IPS DF 19.7 (cell line): ENCODE results near the gene ACER2.

Experiments used
- DNase-seq: peaks from one replicate; pipeline ENCODE4 v3.0.0-alpha.2; 2013; ENCODE audit warnings: low read depth, low spot score

ACER2 gene

DNA sequence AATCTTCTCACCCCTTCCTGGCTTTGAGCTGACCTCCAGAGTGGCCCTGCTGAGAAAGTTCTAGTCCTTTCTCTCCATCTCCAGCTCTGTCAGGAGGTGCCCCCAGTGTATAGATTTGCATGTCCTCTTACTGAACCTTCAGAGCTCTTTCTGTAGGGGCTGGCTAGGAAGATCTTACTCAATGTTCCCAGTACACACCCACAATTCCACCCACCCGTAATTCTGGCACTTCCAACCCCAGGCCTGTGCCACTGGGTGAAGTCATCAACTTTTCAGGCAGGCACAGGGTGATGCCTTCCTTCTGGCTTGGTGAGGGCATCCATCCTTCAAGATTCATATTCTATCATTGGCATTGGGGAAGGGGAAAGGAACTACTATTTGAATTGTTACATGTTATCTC, 75.9 kb downstream of the ACER2 start:
- no peak for DNase-seq

DNA sequence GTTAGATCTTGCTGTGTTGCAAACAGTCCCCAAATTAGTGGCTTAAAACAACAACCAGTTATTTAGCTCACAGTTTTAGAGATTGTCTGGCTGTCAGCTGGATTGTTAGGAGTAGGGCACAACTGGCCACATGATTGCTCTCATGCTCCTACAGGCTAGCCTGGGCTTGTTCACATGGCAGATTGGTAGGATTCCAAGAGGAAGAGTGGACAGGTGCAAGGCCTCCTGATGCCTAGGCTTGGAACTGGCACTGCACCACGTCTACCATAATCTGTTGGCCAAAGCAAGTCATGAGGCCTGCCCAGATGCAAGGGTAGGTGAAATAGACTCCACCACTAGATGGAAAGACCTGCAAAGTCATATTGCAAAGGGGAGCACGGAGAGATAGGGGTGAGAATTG, 76.4 kb downstream of the ACER2 start:
- DNase-seq, result no peak

DNA sequence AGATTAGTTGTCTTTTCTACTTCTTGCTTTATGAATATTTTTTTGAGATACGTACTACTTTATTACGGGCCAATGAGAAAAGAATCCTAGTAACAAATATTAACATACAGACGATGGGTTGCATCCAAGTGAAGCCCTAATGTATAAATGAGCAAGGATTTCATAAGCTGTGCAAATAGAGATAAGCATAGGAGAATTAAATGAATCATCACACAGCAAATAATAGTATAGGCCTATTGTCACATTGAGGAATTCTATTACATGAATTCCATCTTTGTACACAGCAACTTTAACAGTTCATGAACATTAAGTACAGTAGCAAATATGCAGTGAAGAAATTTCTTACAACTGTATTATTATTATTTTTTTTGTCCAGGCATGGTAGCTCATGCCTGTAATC, 78.0 kb downstream of the ACER2 start:
- no peak for DNase-seq

DNA sequence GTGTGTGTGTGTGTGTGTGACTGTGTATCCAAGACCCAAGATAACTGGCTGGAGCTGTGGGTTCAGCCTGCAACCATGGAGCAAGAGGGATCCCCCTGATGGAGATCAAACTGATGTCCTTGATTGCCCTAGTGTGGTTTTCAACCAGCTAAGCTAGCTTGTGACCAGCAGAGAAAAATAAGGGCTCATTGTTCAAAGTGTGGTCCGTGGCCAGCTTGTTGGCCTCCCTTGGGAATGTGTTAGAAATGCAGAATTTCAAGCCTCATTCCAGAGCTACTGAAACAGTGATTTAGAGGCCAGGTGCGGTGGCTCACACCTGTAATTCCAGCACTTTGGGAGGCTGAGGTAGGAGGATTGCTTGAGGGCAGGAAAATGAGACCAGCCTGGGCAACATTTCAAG, 79.9 kb downstream of the ACER2 start:
- DNase-seq, result no peak

DNA sequence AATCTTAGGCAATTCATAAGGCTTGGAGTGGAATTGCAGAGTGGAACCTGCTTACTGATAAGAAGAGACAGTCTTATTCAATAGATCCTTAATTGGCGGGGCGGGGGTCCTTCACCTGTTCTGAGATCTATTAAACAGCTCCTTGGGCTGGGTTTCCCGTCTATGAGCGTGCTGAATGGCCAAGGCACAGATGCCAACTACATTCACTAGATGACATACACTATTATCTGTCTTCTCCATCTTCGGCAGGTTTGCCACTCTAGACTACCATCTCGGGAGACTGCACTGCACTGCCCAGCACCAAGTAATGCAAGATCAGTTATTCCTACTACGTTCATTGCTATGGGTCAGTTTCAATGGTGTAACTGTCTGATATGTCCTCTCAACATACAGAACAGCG, 81.5 kb downstream of the ACER2 start:
- DNase-seq, result no peak

DNA sequence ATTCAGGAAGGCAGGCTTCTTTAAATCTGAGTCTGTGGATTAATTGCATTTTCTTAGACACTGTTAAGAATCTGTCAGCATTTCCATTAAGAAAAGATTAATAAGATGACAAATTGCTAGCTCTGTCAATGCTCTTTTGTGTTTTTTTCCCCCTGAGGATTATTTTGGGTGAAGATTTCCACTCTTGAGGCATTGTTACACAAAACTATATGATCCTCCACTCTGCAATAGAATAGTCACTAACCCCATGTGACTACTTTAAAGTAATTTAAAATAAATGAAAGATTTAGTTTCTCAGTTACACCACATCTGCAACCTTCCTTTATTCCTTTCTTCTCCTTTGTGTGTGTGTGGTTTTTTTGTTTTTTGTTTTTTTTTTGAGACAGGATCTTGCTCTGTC, 82.0 kb downstream of the ACER2 start:
- DNase-seq, result no peak

DNA sequence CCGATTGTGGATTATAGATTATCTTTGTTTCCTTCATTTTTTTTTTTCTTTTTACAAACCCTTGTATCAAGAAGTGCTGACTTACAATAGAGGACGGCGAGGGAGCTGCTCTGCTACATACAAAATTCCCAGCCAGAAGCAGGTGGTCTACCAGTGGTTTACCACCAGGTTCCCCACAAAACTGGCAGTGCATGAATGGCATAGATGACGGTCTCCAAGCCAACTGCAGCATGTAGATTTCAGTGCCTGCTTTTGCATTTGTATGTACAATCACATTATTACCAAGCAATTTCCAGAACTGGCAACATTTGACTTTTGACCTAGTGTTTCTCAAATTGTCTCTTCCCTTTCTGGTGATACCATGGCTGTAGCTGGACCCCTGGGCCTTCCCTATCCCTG, 84.0 kb downstream of the ACER2 start:
- no peak for DNase-seq

DNA sequence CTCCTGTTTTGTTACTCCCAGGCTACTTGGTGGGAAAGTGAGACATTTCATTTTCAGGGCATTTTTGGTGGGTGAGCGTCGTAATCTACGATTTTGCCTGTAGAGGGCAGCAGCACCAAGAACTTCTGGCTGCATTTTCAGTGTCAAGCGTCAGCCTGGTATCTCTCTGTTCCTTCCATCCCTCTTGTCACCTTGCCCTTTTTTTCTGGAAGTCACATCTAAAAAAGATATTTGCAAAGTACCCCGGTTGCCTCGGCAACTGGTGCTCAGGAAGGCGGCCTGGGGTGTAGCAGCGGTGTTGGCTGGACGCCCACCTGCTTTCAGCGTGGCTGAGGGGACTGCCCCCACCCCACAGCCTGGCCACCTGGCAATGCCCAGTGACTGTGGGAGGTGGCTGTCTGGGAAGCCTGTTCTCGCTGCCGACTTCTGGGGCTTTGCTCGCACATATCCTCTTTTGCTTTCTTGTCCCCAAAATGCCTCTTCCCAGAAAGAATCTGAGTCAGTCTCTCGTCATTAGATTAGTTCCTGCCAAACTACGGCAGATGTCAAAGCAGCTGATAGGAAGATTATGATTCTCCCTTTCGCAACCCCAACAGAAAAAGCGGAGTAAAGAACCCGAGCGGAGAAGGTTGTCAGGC, 84.5 kb downstream of the ACER2 start:
- no peak for DNase-seq

DNA sequence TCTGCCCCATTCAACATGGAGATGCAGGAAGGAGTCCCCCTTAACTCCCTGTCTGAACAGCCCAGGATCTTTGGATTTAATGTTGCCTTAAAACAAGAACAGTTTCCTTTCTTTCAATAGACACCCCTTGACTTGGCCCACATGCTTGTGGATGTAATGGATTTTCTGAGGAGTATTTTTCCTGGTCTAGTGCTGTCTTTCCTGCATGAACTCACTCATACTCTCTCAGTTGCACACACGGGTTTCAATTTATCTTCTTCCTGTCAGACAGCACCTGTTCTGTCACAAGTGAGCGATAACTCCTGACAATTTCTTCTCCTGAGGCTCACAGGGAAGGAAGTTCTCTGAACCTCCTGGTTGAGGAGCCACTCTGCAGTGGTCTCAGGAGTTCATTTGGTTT, 85.1 kb downstream of the ACER2 start:
- no peak for DNase-seq

DNA sequence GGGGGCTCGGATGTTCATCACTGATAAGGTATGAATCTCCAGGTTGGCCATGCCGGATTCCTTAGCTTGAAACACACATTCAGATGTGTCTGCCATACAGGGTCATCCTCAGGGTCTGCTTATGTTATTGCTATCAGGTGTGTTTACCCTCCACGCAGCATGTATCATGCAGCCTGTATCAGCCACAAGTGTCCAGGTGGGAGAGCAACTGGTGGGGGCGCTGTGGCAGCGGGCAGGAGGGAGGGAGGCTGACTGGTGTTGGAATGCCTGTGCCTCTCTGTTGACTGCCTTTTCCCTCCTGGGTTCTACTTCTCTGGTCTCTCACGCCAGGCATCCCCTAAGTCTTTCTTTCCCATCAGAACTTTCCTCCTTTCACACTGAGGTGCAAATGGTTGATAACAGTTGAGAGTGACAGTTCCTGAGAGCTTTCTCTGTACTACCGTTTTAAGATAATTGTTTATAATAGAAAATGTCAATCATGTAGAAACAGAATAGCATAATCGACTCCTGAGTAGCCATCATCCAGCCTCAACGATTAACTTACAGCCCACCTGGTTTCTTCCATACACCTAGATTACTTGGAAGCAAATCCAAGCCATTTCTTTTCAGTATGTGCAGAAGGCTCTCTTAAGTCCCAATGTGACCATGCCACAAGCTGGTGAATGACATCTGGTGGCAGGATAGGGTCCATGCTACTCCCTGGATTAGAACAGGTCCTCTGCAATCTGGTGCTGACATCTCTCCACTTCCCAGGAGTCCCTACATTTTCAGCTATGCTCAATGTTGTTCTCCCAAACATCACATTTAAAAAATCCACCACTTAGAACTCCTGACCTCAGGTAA, 86.6 kb downstream of the ACER2 start:
- DNase-seq, result no peak

DNA sequence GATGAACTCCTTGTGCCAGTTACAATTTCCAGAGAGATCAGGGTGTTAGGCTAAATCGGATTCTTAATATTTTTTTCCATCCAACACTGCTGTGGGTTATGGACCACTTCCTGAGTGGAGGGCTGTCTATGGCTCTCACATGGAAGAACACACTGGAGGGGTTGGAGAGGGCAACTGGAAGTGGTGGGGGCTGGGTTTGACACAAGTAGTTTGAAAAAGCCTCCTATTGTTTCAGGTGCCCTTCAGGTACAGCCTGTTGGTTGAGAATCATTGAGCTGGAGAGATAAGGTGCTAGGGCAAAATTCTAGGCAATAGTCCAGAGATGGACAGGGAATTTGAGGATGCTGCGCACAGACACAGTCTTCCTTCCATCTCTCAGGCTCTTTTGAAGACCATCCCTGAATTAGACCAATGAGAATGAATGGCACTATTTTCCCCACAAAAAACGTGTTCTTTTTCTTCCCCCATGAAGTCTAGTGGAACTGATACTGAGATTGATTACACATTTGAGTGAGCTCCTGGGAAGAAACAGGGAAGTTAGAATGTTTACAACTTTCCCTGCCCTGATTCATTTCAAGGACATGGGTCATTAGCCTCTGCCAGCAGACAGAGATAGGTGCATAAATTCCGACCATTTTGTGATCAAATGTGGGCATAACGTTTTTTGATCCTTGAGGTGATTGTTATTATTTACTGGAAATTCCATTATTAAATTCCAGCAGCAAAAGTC, 87.7 kb downstream of the ACER2 start:
- no peak for DNase-seq

DNA sequence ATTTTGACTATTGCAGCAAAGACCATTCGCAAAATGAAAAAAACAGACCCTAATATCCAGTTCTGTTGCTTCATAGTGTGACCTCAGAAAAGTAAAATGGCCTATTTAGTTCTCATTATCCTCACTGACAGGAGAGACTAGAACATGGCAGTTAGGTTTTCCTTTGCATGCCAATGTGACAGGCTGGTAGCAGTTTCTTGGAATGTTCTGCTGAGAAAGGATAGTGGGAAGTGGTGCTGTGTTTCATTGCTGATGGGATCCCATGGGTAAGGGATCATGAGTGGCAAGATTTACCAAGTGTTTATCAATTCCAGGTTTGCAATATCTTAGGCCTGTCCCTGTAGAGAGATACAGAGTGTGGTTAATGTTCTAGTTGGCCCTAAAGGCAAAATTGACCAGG, 88.5 kb downstream of the ACER2 start:
- no peak for DNase-seq

DNA sequence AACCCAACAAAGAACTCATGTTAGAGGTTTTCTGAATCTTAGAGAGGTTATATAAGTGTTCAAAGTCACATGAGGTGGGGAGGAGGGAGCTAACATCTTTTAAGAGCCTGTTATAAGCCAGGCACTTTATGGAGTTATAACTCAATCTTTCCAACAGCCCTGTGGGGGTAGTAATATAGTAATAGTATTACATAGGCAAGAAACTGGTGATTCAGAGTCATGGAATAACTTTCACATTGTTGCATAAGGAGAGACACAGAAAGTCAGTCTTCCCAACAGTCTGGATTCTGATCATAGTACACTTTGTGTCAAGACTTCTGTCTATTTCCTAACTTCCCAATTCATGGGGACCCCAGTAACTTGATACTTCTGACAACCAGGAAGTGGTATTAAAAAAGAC, 89.2 kb downstream of the ACER2 start:
- no peak for DNase-seq
